HG03432 (cell line): ENCODE data around the gene CCR9.
"Not testable (repeated sequence)": the region's sequence is repeated elsewhere in the genome, so short reads cannot be mapped to it uniquely, and the experiment has no call there.

Source experiments
- ATAC-seq: cut with Tn5 transposase; IDR thresholded peaks from one replicate; pipeline ENCODE4 v1.9.1; 2021; ENCODE audit warnings: mild to moderate bottlenecking, moderate library complexity; ENCODE audit not compliant: unreplicated experiment

The CCR9 gene

GRCh38 chr3:45885979-45886705 lies at the start of gene CCR9:
TSS of gene CCR9 (plus strand) at chr3:45886543. CDS start at chr3:45894934, 8,391 bp downstream.
- ATAC-seq = no peak

- ATAC-seq = no peak
Observed at GRCh38 chr3:45838466-45838865, 47.9 kb upstream of the CCR9 start.

GRCh38 chr3:45841420-45841756 lies 45.0 kb upstream of the CCR9 start:
- ATAC-seq = peak; percentile 6

DNA sequence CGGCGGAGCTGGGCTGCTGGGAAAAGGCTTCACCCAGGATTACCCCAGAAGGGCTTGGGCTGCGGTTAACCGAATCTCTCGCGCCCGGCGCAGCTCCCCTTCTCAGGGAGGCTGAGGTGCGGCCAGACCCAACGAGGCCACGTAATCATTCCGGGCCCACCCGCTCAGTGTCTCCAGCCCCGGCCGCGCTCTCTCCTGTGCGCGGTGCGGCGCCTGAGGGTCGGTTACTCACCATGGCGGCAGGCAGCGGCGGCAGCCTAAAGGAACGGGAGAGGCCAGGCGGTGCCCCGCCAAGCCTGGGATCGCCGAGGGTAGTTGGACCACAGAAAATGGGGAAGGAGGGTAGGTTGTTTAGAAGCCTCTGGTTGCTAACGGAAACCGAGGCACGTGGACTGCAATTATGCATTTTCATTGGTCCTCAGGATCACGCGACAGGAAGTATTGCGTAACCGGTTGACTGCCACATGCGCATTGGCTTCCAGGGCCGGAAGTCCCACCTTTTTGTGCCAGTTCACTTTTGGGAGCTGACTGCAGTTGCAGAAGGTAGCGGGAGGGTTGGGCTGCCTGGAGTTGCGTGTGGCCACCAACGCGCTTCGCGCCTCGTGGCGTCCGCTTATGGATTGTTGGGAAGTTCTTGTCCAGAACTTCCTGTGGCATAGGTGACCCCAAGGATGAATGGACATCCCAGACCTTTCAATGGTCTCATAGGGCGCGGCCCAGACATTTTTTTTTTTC lies 44.4 kb upstream of the CCR9 start, which contains the start of gene LZTFL1:
TSS of gene LZTFL1 (minus strand) at position 363 of the 735 bp plus-strand sequence. CDS start at position 235, 128 bp downstream.
- ATAC-seq = peak; percentile 83

DNA sequence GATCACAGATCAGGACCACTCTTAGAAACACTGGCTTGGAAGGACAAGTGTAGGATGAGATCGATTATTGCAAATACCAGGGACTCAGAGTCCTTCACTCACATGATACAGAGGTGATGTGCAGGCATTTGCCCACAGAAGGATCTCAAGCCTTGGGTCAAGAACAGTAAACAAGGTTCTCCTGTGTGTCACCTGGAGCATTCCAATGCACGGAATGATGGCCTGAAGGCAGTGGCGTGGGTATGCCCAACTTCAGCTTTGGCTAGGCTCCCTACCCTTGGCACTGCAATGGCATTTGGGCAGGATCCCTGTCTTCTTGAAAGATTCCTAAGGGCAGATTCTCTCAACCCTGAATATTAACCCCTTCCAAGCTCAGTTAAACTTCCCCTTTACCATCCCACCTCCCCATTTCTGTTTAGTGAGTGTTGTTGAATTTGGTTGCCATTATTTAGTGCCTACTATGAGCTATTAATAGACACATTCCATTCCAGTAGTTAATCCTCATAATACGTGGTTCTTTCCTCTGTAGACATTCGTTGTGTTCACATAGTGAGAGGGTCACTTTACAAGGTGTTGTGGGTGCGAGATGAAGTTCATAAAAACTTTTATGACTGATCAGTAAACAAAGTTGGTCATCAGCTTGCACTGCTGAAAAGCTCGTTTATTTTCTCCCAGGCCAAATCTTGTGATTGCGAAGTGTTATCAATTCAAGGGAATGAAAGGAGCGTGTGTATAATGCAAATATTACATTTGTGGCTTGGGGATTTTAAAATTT lies 43.3 kb upstream of the CCR9 start:
- no peak for ATAC-seq

- no peak for ATAC-seq
Observed at GRCh38 chr3:45844616-45845015, 41.7 kb upstream of the CCR9 start.

- ATAC-seq = no peak
Observed at GRCh38 chr3:45848392-45848791, 38.0 kb upstream of the CCR9 start.

DNA sequence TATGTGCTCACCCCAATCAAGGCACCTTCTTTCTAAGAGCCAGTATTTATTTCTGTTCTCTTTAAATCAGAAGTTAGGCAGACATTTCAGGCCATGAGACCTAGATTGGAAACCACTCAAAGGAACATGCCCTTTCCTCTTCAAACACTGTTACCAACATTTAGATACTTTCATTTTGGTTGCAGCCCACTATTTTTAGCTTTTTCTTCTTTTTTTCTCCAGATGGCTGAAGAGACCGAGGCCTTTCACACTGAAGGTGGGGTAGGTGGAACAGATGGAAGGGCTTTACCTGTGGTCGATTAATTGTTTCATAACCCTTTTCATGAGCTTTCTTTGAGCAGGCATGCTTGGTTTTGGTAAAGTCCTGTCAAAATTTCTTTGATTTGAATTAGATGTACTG lies 33.5 kb upstream of the CCR9 start:
- ATAC-seq = no peak

DNA sequence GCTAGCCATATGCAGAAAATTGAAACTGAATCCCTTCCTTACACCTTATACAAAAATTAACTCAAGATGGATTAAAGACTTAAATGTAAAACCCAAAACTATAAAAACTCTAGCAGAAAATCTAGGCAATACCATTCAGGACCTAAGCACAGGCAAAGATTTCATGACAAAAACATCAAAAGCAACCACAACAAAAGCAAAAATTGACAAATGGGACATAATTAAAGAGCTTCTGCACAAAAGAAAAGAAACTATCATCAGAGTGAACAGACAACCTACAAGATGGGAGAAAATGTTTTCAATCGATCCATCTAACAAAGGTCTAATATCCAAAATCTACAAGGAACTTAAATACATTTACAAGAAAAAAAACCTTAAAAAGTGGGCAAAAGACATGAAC lies 30.0 kb upstream of the CCR9 start:
- ATAC-seq = not testable (repeated sequence)

DNA sequence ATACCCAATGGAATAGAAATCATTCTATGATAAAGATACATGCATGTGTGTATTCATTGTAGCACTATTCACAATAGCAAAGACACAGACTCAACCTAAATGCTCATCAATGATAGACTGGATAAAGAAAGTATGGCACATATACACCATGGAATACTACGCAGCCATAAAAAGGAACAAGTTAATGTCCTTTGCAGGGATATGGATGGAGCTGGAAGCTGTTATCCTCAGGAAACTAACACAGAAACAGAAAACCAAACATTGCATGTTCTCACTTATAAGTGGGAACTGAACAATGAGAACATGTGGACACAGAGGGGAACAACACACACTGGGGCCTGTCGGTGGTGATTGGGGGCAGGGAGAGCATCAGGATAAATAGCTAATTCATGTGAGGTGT lies 29.3 kb upstream of the CCR9 start:
- not testable (repeated sequence) for ATAC-seq

DNA sequence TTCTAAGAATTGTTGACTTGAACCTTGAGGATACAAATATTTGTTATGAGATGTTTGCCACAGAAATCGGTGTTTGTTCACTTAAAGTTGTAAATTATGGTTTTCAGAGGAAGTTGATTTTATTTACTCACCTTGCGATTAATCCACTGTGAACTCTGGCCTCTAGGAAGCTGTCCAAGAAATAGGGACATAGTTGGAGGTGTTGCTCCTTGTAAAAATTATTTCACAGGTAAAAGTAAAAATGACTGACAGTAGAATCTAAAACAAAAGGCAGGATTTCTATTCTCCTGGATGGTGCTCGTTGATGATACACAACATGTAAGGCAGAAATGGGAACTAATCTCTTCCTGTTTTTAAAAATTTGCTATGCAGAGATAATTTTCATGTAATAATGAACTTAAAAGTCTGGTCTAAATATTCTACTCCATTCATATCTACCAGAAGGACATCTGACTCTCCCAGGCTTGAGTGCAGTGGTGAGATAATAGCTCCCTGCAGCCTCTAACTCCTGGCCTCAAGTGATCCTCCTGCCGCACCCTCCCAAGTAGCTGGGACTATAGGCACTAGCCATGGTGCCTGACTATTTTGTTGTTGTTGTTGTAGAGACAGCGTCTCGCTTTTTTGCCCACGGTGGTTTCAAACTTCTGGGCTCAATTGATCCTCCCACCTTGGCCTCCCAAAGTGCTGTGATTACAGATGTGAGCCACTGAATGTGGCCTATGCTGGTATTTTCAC lies 27.4 kb upstream of the CCR9 start:
- no peak for ATAC-seq

DNA sequence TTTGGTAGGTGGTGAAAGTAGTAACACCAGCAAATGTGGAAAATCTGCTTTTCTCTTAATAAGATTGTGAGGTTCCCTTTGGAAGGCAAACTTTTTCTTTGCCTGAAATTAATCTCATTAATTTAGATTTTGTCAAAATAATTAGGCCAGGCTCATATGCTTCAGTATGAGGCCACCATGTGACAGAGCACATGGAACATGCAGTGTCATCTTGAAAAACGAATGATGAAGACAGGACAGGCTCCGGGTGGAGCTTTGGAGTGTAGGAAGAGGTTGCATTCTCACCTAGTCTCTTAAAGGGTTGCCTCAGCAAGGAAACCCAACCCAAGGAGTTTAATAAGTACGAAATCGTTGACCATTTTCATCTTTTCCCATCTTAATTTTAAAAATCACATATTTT lies 25.9 kb upstream of the CCR9 start:
- no peak for ATAC-seq

DNA sequence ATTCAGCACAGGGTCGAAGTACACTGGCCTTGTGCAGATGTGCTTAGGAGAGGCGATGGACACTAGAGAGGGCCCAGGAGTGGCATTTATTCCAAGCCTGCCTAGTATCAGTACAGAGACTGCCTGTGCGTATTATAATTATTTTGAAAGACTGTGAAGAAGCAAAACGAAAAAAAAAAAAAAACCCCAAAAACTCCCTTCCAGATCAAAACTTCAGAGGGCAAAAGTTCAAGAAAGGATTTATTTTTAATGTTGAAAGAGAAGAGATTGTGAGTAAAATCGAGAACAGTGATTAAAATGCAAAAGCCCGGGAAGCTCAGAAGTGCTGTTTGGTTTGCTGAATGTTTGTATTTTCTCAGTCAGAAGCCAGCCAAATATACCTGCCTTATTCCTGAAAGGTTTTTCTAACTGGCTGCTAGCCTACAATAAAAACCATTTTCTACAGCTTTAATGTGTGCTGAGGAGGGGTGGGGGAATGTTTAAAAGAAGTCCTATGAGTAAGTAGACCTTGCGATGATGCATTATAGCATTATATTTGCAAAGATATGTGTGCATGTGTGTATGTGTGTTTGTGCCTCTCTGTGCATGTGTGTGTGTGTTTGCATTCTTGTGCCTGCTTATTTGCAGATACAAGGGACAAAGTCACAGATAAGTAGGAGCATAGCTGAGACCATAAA lies 25.2 kb upstream of the CCR9 start:
- ATAC-seq = peak; percentile 72

- peak; percentile 71 for ATAC-seq
Observed at GRCh38 chr3:45864760-45865519, 21.4 kb upstream of the CCR9 start.

DNA sequence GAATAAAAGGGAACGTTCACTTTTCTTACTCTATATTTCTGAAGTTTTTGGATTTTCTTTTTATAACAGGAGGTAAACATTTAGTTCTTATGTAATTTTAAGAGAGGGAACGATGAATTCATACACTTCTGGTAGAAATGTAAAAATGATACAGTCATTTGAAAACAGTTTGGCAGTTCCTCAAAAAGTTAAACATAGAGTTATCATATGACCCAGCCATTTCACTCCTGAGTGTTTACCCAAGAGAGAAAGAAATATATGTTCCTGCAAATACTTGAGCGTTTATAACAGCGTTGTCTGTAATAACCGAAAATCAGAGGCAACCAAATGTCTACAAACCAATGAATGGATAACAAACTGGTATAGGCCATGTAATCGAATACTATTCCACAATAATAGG lies 20.8 kb upstream of the CCR9 start:
- no peak for ATAC-seq

GRCh38 chr3:45868213-45868612 lies 18.1 kb upstream of the CCR9 start:
- no peak for ATAC-seq

- no peak for ATAC-seq
Observed at GRCh38 chr3:45868650-45869049, 17.7 kb upstream of the CCR9 start.

DNA sequence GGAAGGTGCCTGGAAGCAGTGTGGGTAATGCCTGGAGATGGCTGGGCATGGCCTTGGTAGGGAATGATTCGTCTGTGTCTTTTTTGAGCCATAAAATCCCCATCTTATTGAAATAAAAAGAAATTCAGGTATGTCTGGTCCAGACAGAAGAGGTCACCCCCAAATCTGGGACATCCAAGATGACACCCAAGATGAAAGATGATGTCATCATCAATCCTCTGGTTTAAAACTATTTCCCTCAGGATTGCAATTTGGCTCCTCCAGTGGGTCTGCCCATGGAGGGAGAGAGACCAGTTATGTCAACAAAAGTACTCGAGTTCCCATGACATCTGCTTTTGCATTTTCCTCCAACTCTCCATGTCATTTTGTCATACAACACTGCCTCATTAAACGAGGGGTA lies 16.7 kb upstream of the CCR9 start:
- no peak for ATAC-seq

DNA sequence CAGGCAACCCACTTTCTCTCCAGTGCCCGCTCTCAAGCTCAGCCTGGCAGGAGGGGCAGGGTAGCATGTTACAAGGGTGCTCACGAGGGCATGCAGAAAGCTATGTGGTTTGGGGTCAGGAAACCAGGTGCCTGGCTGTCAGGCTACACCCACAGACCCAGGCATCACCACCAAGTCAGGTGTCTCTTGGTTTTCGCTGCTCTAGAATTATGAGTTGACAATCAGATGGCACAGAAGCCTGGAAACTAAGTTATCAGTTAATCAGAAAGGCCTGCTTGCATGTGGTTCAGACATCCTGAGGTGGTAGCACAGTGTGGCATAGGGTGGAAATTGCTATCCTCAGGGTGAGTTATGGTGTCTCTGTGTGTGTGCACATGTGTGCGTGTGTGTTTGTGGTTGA lies 16.2 kb upstream of the CCR9 start:
- ATAC-seq = no peak

- ATAC-seq = no peak
Observed at GRCh38 chr3:45871780-45872179, 14.6 kb upstream of the CCR9 start.
